ENCODE data around the gene ESPL1. TPM values are rescaled to one million over a fixed set of nuclear protein-coding genes. Genes with fewer than 3 reads are reported as not detected.

ESPL1 gene
- total RNA-seq, 5 donors from 2014 or later (not counting 1 experiment from before 2014, with no cell fraction given) = 1.2 to 2.5 (median 1.6) TPM

GRCh38 chr12:53308276-53308675 is 40.2 kb downstream of the ESPL1 start:
- ChIA-PET POLR2A (interaction anchor here (0.5 to 0.6 kb wide), 2 partner anchors 10 to 110 kb away, joined by 4 to 9 read pairs; no protein-coding TSS in a partner anchor), CTCF (interaction anchor here in 1 of 2 donors (0.6 kb wide), 2 partner anchors 10 to 13 kb away, joined by 3 to 4 read pairs; partner anchors contain the start of gene AAAS)
- DNase-seq = no peak
- ATAC-seq (replicated peaks in 1 of 4) = no peak
- Mint-ChIP-seq H3K36me3 (peaks cover 43% of the 10 kb centered on the region), H3K4me3 (no peak overlapping the region), H3K4me1 (peaks cover 0 to 2% (median 2%) of the 10 kb centered on the region in 3 donors), H3K9me3 (no peaks in the 10 kb centered on the region), H3K27me3 (no peaks in the 10 kb centered on the region), H3K27ac (peak overlapping the region in 1 of 2 donors; percentile 7)
- no peaks in the 10 kb centered on the region for H3K9me3 ChIP-seq
- H3K36me3 ChIP-seq (ENCODE audit: control insufficient read depth in 2 of 2, extremely low read depth in 1 of 2, insufficient read depth in 1 of 2, low read length in 1 of 2) = peaks cover 13 to 63% of the 10 kb centered on the region in 2 donors
- H3K4me3 ChIP-seq (ENCODE audit: control insufficient read depth in 1 of 2, extremely low read depth in 1 of 2, low read length in 1 of 2) = no peak overlapping the region
- WGBS (ENCODE audit: insufficient coverage) = 83% methylated on average over 3 of the region's 4 CpGs
- H3K27me3 ChIP-seq (replicated peaks in 1 of 2; ENCODE audit: control insufficient read depth in 2 of 2, extremely low read depth in 1 of 2, insufficient read depth in 2 of 2, low read length in 1 of 2) = no peaks in the 10 kb centered on the region
- no peak overlapping the region for H3K27ac ChIP-seq (ENCODE audit: low read length)
- H3K4me1 ChIP-seq (ENCODE audit: control insufficient read depth in 1 of 2, extremely low read depth in 1 of 2, insufficient read depth in 2 of 2, low read length in 2 of 2) = no peaks in the 10 kb centered on the region

DNA sequence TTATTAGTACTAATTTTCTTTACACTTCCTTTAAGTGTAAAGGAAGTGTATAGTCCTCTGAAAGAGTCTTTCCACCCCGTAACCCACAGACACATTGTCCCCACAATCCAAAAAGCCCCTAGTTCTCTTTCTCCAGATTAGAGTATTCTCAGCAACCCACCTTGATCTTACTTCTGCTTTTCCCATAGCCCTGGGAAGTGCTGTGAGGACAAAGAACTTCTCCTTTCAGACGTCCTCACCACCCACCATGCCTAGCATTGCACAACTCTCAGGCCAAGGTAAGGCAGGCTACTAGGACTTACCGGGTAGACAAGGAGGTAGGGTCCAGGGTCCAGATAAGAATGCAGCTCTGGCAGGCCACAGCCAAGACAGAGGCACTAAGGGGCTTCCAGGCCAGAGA is 45.9 kb downstream of the ESPL1 start:
- no peaks in the 10 kb centered on the region for H3K4me1 ChIP-seq (ENCODE audit: control insufficient read depth in 1 of 2, extremely low read depth in 1 of 2, insufficient read depth in 2 of 2, low read length in 2 of 2)
- H3K4me3 Mint-ChIP-seq = no peak overlapping the region
- ChIA-PET CTCF (interaction anchor here in 1 of 2 donors (1.0 kb wide), 1 partner anchor 10 kb away, joined by 3 read pairs; no protein-coding TSS in a partner anchor), POLR2A (interaction anchor here in 1 of 2 donors (0.6 kb wide), 1 partner anchor 17 kb away, joined by 3 read pairs; no protein-coding TSS in a partner anchor)
- 20% methylated on average over 1 of the region's 3 CpGs for WGBS (ENCODE audit: insufficient coverage)
- no peaks in the 10 kb centered on the region for H3K9me3 ChIP-seq
- ATAC-seq (replicated peaks in 1 of 4) (no peak), DNase-seq (no peak)
- H3K27me3 ChIP-seq (replicated peaks in 1 of 2; ENCODE audit: control insufficient read depth in 2 of 2, extremely low read depth in 1 of 2, insufficient read depth in 2 of 2, low read length in 1 of 2) = no peaks in the 10 kb centered on the region
- H3K4me3 ChIP-seq (ENCODE audit: control insufficient read depth in 1 of 2, extremely low read depth in 1 of 2, low read length in 1 of 2) = no peak overlapping the region
- H3K27me3 Mint-ChIP-seq = no peaks in the 10 kb centered on the region
- no peaks in the 10 kb centered on the region for H3K9me3 Mint-ChIP-seq
- peaks cover 36% of the 10 kb centered on the region for H3K36me3 Mint-ChIP-seq
- peaks cover 5 to 13% (median 8%) of the 10 kb centered on the region in 3 donors for H3K4me1 Mint-ChIP-seq
- no peak overlapping the region for H3K27ac Mint-ChIP-seq
- no peak overlapping the region for H3K27ac ChIP-seq (ENCODE audit: low read length)
- peaks cover 6 to 51% of the 10 kb centered on the region in 2 donors for H3K36me3 ChIP-seq (ENCODE audit: control insufficient read depth in 2 of 2, extremely low read depth in 1 of 2, insufficient read depth in 1 of 2, low read length in 1 of 2)

DNA sequence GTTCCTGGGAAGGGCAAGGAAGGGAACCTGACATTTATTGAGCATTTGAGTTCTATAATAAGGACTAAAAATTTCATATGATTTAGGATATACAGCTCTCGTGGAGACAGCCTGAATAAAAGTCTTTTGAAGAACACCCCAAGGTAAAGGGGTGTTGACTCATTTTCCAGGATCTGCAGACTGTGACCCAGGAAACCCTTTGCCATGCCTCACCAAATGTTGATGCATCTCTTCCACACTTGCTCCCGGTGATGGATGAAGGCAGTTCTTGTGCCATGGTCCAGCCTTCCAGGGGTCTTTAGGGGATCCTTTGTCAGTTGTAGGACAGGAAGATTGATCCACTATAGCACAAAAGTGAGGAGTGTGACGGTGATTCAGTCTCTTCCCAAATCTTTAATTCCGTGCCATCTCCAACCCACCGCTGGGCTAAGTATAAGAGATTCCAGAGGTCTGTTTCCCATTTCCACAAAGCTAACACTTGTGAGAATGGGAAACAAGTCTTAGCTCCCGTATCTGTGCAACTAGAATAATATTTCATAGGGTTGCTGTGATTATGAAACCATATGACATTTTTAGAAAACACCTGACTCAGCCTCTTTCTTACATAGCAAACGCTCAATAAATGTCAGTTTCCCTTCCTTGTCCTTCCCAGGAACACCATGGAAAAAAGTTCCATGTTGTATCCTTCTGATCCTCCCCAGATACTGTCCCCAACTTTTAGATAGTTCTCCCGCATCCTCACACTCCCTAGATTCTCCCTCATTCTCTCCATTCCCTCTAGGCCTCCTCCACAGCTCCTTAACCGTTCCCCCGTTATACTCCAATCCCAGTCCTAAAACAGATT is 52.5 kb downstream of the ESPL1 start:
- Histone ChIP-seq H3K36me3 (ENCODE audit: control insufficient read depth in 2 of 2, extremely low read depth in 1 of 2, insufficient read depth in 1 of 2, low read length in 1 of 2) (peaks cover 0 to 23% of the 10 kb centered on the region in 2 donors), H3K27ac (ENCODE audit: low read length) (peak overlapping the region; percentile 66), H3K9me3 (no peaks in the 10 kb centered on the region), H3K27me3 (replicated peaks in 1 of 2; ENCODE audit: control insufficient read depth in 2 of 2, extremely low read depth in 1 of 2, insufficient read depth in 2 of 2, low read length in 1 of 2) (no peaks in the 10 kb centered on the region), H3K4me3 (ENCODE audit: control insufficient read depth in 1 of 2, extremely low read depth in 1 of 2, low read length in 1 of 2) (peak overlapping the region; percentile 80 to 95), H3K4me1 (ENCODE audit: control insufficient read depth in 1 of 2, extremely low read depth in 1 of 2, insufficient read depth in 2 of 2, low read length in 2 of 2) (peaks cover 23 to 45% of the 10 kb centered on the region in 2 experiments)
- Mint-ChIP-seq H3K9me3 (no peaks in the 10 kb centered on the region), H3K36me3 (peaks cover 12% of the 10 kb centered on the region), H3K4me1 (peaks cover 40 to 47% (median 40%) of the 10 kb centered on the region in 3 donors), H3K27ac (peak overlapping the region; percentile 97 to 98), H3K27me3 (no peaks in the 10 kb centered on the region), H3K4me3 (peak overlapping the region; percentile 95 to 97 (median 96))
- ATAC-seq (replicated peaks in 1 of 4) (no peak), DNase-seq (no peak)
- POLR2A ChIA-PET = interaction anchor here in 1 of 2 donors (0.6 to 2.2 kb wide), 7 partner anchors 22 to 254 kb away, joined by 3 to 9 read pairs (median 3); partner anchors contain the start of genes MYG1, PFDN5, PRR13 and TARBP2
- 7% methylated on average over 4 of the region's 10 CpGs for WGBS (ENCODE audit: insufficient coverage)
- CTCF ChIA-PET = interaction anchor here (0.5 to 4.1 kb wide), 54 partner anchors 7 to 1090 kb away, joined by 3 to 53 read pairs (median 4); partner anchors contain the start of genes PFDN5 (in 2 of the 2), ATF7 (in 1 of the 2), CSAD (in 1 of the 2) and EIF4B (in 1 of the 2)

DNA sequence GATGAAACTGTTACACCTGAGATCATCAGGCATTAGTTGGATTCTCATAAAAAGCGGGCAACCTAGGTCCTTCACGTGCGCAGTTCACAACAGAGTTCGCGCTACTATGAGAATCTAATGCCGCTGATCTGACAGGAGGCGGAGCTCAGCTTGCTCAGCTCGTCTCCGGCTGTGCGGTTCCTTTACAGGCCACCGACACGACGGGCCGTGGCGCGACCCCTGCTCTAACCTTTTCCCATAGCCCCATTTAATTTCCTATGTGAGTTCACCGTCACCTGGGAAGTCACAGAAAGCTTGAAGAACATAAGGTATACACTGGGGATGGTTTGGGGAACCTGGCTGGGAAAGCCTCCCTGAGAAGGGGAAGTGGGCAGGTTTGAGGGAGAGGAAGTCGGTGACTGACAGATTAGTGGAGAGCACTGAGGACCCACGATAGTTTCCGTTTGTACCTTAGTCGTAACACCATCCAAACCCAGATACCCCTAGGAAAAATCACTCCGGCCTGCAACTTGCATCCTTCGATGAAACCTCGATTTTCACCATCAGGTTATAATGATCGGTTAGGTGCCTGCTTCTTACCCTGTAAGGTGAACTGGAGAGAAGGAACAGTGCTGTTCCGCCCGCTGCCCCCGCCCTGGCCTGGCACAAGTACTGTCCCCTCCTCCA is 56.1 kb downstream of the ESPL1 start:
- peak in 33 of 35 experiments; percentile 20 to 71 (median 46) for DNase-seq
- WGBS (ENCODE audit: insufficient coverage) = 0% methylated on average over 7 of the region's 28 CpGs
- ChIA-PET CTCF (interaction anchor here (0.7 to 3.5 kb wide), 17 partner anchors 11 to 185 kb away, joined by 3 to 26 read pairs (median 4); partner anchors contain the start of genes PFDN5 (in 2 of the 2), CSAD (in 1 of the 2), ESPL1 (in 1 of the 2) and MYG1 (in 1 of the 2)), POLR2A (interaction anchor here in 1 of 2 donors (0.9 kb wide), 1 partner anchor 94 kb away, joined by 7 read pairs; no protein-coding TSS in a partner anchor)
- H3K27ac Mint-ChIP-seq = peak overlapping the region; percentile 96 to 98
- peaks cover 0 to 6% of the 10 kb centered on the region in 2 donors for H3K36me3 ChIP-seq (ENCODE audit: control insufficient read depth in 2 of 2, extremely low read depth in 1 of 2, insufficient read depth in 1 of 2, low read length in 1 of 2)
- H3K4me3 ChIP-seq (ENCODE audit: control insufficient read depth in 1 of 2, extremely low read depth in 1 of 2, low read length in 1 of 2) = peak overlapping the region; percentile 66 to 71
- peak overlapping the region; percentile 88 to 93 (median 90) for H3K4me3 Mint-ChIP-seq
- ATAC-seq (replicated peaks in 1 of 4) = peak; percentile 44 to 52 (median 48)
- peaks cover 0 to 5% of the 10 kb centered on the region in 2 donors for H3K27me3 Mint-ChIP-seq
- no peaks in the 10 kb centered on the region for H3K36me3 Mint-ChIP-seq
- peak overlapping the region; percentile 81 for H3K27ac ChIP-seq (ENCODE audit: low read length)
- peaks cover 23 to 53% of the 10 kb centered on the region in 2 experiments for H3K4me1 ChIP-seq (ENCODE audit: control insufficient read depth in 1 of 2, extremely low read depth in 1 of 2, insufficient read depth in 2 of 2, low read length in 2 of 2)
- peaks cover 0 to 14% of the 10 kb centered on the region in 2 experiments for H3K27me3 ChIP-seq (replicated peaks in 1 of 2; ENCODE audit: control insufficient read depth in 2 of 2, extremely low read depth in 1 of 2, insufficient read depth in 2 of 2, low read length in 1 of 2)
- H3K4me1 Mint-ChIP-seq = peaks cover 37 to 45% (median 42%) of the 10 kb centered on the region in 3 donors
- no peaks in the 10 kb centered on the region for H3K9me3 ChIP-seq
- no peaks in the 10 kb centered on the region for H3K9me3 Mint-ChIP-seq

- Histone ChIP-seq H3K4me3 (ENCODE audit: control insufficient read depth in 1 of 2, extremely low read depth in 1 of 2, low read length in 1 of 2) (peak overlapping the region; percentile 66 to 71), H3K36me3 (ENCODE audit: control insufficient read depth in 2 of 2, extremely low read depth in 1 of 2, insufficient read depth in 1 of 2, low read length in 1 of 2) (peaks cover 0 to 2% of the 10 kb centered on the region in 2 donors), H3K27me3 (replicated peaks in 1 of 2; ENCODE audit: control insufficient read depth in 2 of 2, extremely low read depth in 1 of 2, insufficient read depth in 2 of 2, low read length in 1 of 2) (peaks cover 0 to 15% of the 10 kb centered on the region in 2 experiments), H3K9me3 (no peaks in the 10 kb centered on the region), H3K4me1 (ENCODE audit: control insufficient read depth in 1 of 2, extremely low read depth in 1 of 2, insufficient read depth in 2 of 2, low read length in 2 of 2) (peaks cover 23 to 53% of the 10 kb centered on the region in 2 experiments), H3K27ac (ENCODE audit: low read length) (peak overlapping the region; percentile 81)
- CTCF ChIA-PET = interaction anchor here (0.9 to 3.5 kb wide), 8 partner anchors 11 to 176 kb away, joined by 3 to 26 read pairs (median 5); partner anchors contain the start of genes PFDN5 (in 2 of the 2), MYG1 (in 1 of the 2), SP7 (in 1 of the 2) and TARBP2 (in 1 of the 2)
- DNase-seq (peak; percentile 43 to 87 (median 66)), ATAC-seq (replicated peaks in 1 of 4) (peak; percentile 57 to 69 (median 67))
- no peaks in the 10 kb centered on the region for H3K36me3 Mint-ChIP-seq
- peak overlapping the region; percentile 88 to 93 (median 90) for H3K4me3 Mint-ChIP-seq
- peaks cover 0 to 5% of the 10 kb centered on the region in 2 donors for H3K27me3 Mint-ChIP-seq
- peaks cover 37 to 42% (median 42%) of the 10 kb centered on the region in 3 donors for H3K4me1 Mint-ChIP-seq
- H3K27ac Mint-ChIP-seq = peak overlapping the region; percentile 96 to 98
- POLR2A ChIA-PET = no interaction called here
- H3K9me3 Mint-ChIP-seq = no peaks in the 10 kb centered on the region
- under 1% methylated on average over 53 of the region's 69 CpGs for whole genome bisulfite sequencing (ENCODE audit: insufficient coverage)
Observed at GRCh38 chr12:53324779-53325510, 56.8 kb downstream of the ESPL1 start.

Measured in T-cell (primary cell).